ENCODE results near the gene ATP5PO. TPM values are rescaled to one million over a fixed set of nuclear protein-coding genes. Genes with fewer than 3 reads are reported as not detected.
A peak's percentile ranks its signal among the peaks of the same experiment; 100 is the strongest.

Gene ATP5PO
- total RNA-seq (119 TPM), polyA plus RNA-seq (100 to 1,000 TPM; 389 to 458 (median 427) TPM)

- H3K27ac Mint-ChIP-seq = peak within 1 kb of the TSS; percentile 85 to 98 (median 98)
- H3K27me3 Mint-ChIP-seq = no peaks in the 10 kb centered on the region
- no peaks in the 10 kb centered on the region for H3K9me3 ChIP-seq (ENCODE audit: control insufficient read depth in 2 of 2, low read length in 2 of 2)
- peaks cover 9% of the 10 kb centered on the region for H3K36me3 Mint-ChIP-seq
- peak; percentile 93 to 98 (median 94) for DNase-seq
- peaks cover 26% of the 10 kb centered on the region for H3K36me3 ChIP-seq (ENCODE audit: control insufficient read depth, insufficient read depth, low read length)
- peak; percentile 99 to 100 for ATAC-seq (ENCODE audit: low read depth in 2 of 2)
- H3K4me1 Mint-ChIP-seq = peaks cover 20 to 49% (median 30%) of the 10 kb centered on the region in 4 donors
- peak within 1 kb of the TSS; percentile 98 to 99 (median 98) for H3K4me3 Mint-ChIP-seq
- no peaks in the 10 kb centered on the region for H3K27me3 ChIP-seq (ENCODE audit: control insufficient read depth, insufficient read depth, low read length)
- H3K27ac ChIP-seq (ENCODE audit: insufficient read depth, low read length, poor library complexity, severe bottlenecking) = peak within 1 kb of the TSS; percentile 74
- peaks cover 15% of the 10 kb centered on the region for H3K4me1 ChIP-seq (ENCODE audit: control insufficient read depth, insufficient read depth, low read length, poor library complexity, severe bottlenecking)
- no peaks in the 10 kb centered on the region for H3K9me3 Mint-ChIP-seq
- H3K4me3 ChIP-seq (ENCODE audit: low read depth, low read length) = peak within 1 kb of the TSS; percentile 87
Observed at GRCh38 chr21:33915368-33916199, at the start of gene ATP5PO. Gene ATP5PO, minus strand, starts transcription at chr21:33915804. Its CDS starts 41 bp downstream, at chr21:33915763.

- no peaks in the 10 kb centered on the region for H3K27me3 ChIP-seq (ENCODE audit: control insufficient read depth, insufficient read depth, low read length)
- no peak overlapping the region for H3K27ac ChIP-seq (ENCODE audit: insufficient read depth, low read length, poor library complexity, severe bottlenecking)
- Mint-ChIP-seq H3K27ac (peak overlapping the region in 1 of 3 donors; percentile 23), H3K9me3 (peaks cover 0 to 7% (median 4%) of the 10 kb centered on the region in 7 donors), H3K36me3 (peaks cover 52% of the 10 kb centered on the region), H3K4me3 (no peak overlapping the region), H3K4me1 (peaks cover 21 to 48% (median 33%) of the 10 kb centered on the region in 4 donors), H3K27me3 (no peaks in the 10 kb centered on the region)
- no peak for ATAC-seq (ENCODE audit: low read depth in 2 of 2)
- H3K9me3 ChIP-seq (ENCODE audit: control insufficient read depth in 2 of 2, low read length in 2 of 2) = peaks cover 0 to 4% of the 10 kb centered on the region in 2 experiments
- no peaks in the 10 kb centered on the region for H3K4me1 ChIP-seq (ENCODE audit: control insufficient read depth, insufficient read depth, low read length, poor library complexity, severe bottlenecking)
- no peak overlapping the region for H3K4me3 ChIP-seq (ENCODE audit: low read depth, low read length)
- H3K36me3 ChIP-seq (ENCODE audit: control insufficient read depth, insufficient read depth, low read length) = peaks cover 37% of the 10 kb centered on the region
- no peak for DNase-seq
Observed at GRCh38 chr21:33964706-33965325, 49.2 kb upstream of the ATP5PO start.

- peak overlapping the region; percentile 3 to 89 (median 23) for H3K27ac Mint-ChIP-seq
- peaks cover 50% of the 10 kb centered on the region for H3K36me3 Mint-ChIP-seq
Observed at GRCh38 chr21:33963848-33964555, 48.4 kb upstream of the ATP5PO start.

GRCh38 chr21:33962290-33962689 is 46.7 kb upstream of the ATP5PO start:
- Mint-ChIP-seq H3K27me3 (no peaks in the 10 kb centered on the region), H3K4me3 (no peak overlapping the region), H3K9me3 (peaks cover 0 to 12% (median 4%) of the 10 kb centered on the region in 7 donors), H3K27ac (peak overlapping the region in 1 of 3 donors; percentile 62), H3K4me1 (peaks cover 21 to 50% (median 32%) of the 10 kb centered on the region in 4 donors), H3K36me3 (peaks cover 57% of the 10 kb centered on the region)
- Histone ChIP-seq H3K4me3 (ENCODE audit: low read depth, low read length) (no peak overlapping the region), H3K36me3 (ENCODE audit: control insufficient read depth, insufficient read depth, low read length) (peaks cover 35% of the 10 kb centered on the region), H3K9me3 (ENCODE audit: control insufficient read depth in 2 of 2, low read length in 2 of 2) (peaks cover 10 to 12% of the 10 kb centered on the region in 2 experiments), H3K27me3 (ENCODE audit: control insufficient read depth, insufficient read depth, low read length) (no peaks in the 10 kb centered on the region), H3K27ac (ENCODE audit: insufficient read depth, low read length, poor library complexity, severe bottlenecking) (no peak overlapping the region), H3K4me1 (ENCODE audit: control insufficient read depth, insufficient read depth, low read length, poor library complexity, severe bottlenecking) (peaks cover 2% of the 10 kb centered on the region)
- no peak for DNase-seq
- ATAC-seq (ENCODE audit: low read depth in 2 of 2) = no peak

More at GRCh38 chr21:33963848-33964555, 48.4 kb upstream of the ATP5PO start:
- H3K9me3 Mint-ChIP-seq = peaks cover 0 to 12% (median 4%) of the 10 kb centered on the region in 7 donors
- no peak overlapping the region for H3K4me3 ChIP-seq (ENCODE audit: low read depth, low read length)
- H3K9me3 ChIP-seq (ENCODE audit: control insufficient read depth in 2 of 2, low read length in 2 of 2) = peaks cover 7 to 12% of the 10 kb centered on the region in 2 experiments
- H3K4me1 Mint-ChIP-seq = peaks cover 21 to 41% (median 34%) of the 10 kb centered on the region in 4 donors
- H3K36me3 ChIP-seq (ENCODE audit: control insufficient read depth, insufficient read depth, low read length) = peaks cover 34% of the 10 kb centered on the region
- H3K4me1 ChIP-seq (ENCODE audit: control insufficient read depth, insufficient read depth, low read length, poor library complexity, severe bottlenecking) = no peaks in the 10 kb centered on the region
- DNase-seq (no peak), ATAC-seq (ENCODE audit: low read depth in 2 of 2) (no peak)
- H3K27me3 ChIP-seq (ENCODE audit: control insufficient read depth, insufficient read depth, low read length) = no peaks in the 10 kb centered on the region
- no peak overlapping the region for H3K4me3 Mint-ChIP-seq
- no peaks in the 10 kb centered on the region for H3K27me3 Mint-ChIP-seq
- H3K27ac ChIP-seq (ENCODE audit: insufficient read depth, low read length, poor library complexity, severe bottlenecking) = no peak overlapping the region

GRCh38 chr21:33961061-33961460 is 45.5 kb upstream of the ATP5PO start:
- peaks cover 34% of the 10 kb centered on the region for H3K36me3 ChIP-seq (ENCODE audit: control insufficient read depth, insufficient read depth, low read length)
- no peak overlapping the region for H3K27ac ChIP-seq (ENCODE audit: insufficient read depth, low read length, poor library complexity, severe bottlenecking)
- no peak overlapping the region for H3K4me3 ChIP-seq (ENCODE audit: low read depth, low read length)
- Mint-ChIP-seq H3K4me3 (no peak overlapping the region), H3K27me3 (no peaks in the 10 kb centered on the region), H3K27ac (no peak overlapping the region), H3K9me3 (peaks cover 0 to 12% (median 4%) of the 10 kb centered on the region in 7 donors), H3K36me3 (peaks cover 54% of the 10 kb centered on the region), H3K4me1 (peaks cover 30 to 62% (median 38%) of the 10 kb centered on the region in 4 donors)
- peaks cover 6% of the 10 kb centered on the region for H3K4me1 ChIP-seq (ENCODE audit: control insufficient read depth, insufficient read depth, low read length, poor library complexity, severe bottlenecking)
- DNase-seq (no peak), ATAC-seq (ENCODE audit: low read depth in 2 of 2) (no peak)
- peaks cover 10 to 12% of the 10 kb centered on the region in 2 experiments for H3K9me3 ChIP-seq (ENCODE audit: control insufficient read depth in 2 of 2, low read length in 2 of 2)
- no peaks in the 10 kb centered on the region for H3K27me3 ChIP-seq (ENCODE audit: control insufficient read depth, insufficient read depth, low read length)

- peaks cover 34% of the 10 kb centered on the region for H3K36me3 ChIP-seq (ENCODE audit: control insufficient read depth, insufficient read depth, low read length)
Observed at GRCh38 chr21:33959680-33960079, 44.1 kb upstream of the ATP5PO start.

GRCh38 chr21:33954395-33954794 is 38.8 kb upstream of the ATP5PO start:
- DNase-seq (no peak), ATAC-seq (ENCODE audit: low read depth in 2 of 2) (no peak)
- Histone ChIP-seq H3K36me3 (ENCODE audit: control insufficient read depth, insufficient read depth, low read length) (peaks cover 27% of the 10 kb centered on the region), H3K27me3 (ENCODE audit: control insufficient read depth, insufficient read depth, low read length) (no peaks in the 10 kb centered on the region), H3K4me3 (ENCODE audit: low read depth, low read length) (peak overlapping the region; percentile 0), H3K4me1 (ENCODE audit: control insufficient read depth, insufficient read depth, low read length, poor library complexity, severe bottlenecking) (peaks cover 66% of the 10 kb centered on the region), H3K27ac (ENCODE audit: insufficient read depth, low read length, poor library complexity, severe bottlenecking) (peak overlapping the region; percentile 100), H3K9me3 (ENCODE audit: control insufficient read depth in 2 of 2, low read length in 2 of 2) (peaks cover 4 to 8% of the 10 kb centered on the region in 2 experiments)
- H3K4me3 Mint-ChIP-seq = no peak overlapping the region
- H3K4me1 Mint-ChIP-seq = peaks cover 39 to 83% (median 41%) of the 10 kb centered on the region in 4 donors
- no peaks in the 10 kb centered on the region for H3K27me3 Mint-ChIP-seq
- H3K9me3 Mint-ChIP-seq = peaks cover 0 to 4% (median 2%) of the 10 kb centered on the region in 7 donors
- peaks cover 28% of the 10 kb centered on the region for H3K36me3 Mint-ChIP-seq
- peak overlapping the region in 1 of 3 donors; percentile 38 for H3K27ac Mint-ChIP-seq

More at GRCh38 chr21:33959680-33960079, 44.1 kb upstream of the ATP5PO start:
- H3K27ac Mint-ChIP-seq = no peak overlapping the region
- Histone ChIP-seq H3K4me3 (ENCODE audit: low read depth, low read length) (no peak overlapping the region), H3K9me3 (ENCODE audit: control insufficient read depth in 2 of 2, low read length in 2 of 2) (peaks cover 10 to 12% of the 10 kb centered on the region in 2 experiments), H3K27me3 (ENCODE audit: control insufficient read depth, insufficient read depth, low read length) (no peaks in the 10 kb centered on the region), H3K4me1 (ENCODE audit: control insufficient read depth, insufficient read depth, low read length, poor library complexity, severe bottlenecking) (peaks cover 18% of the 10 kb centered on the region), H3K27ac (ENCODE audit: insufficient read depth, low read length, poor library complexity, severe bottlenecking) (no peak overlapping the region)
- H3K4me1 Mint-ChIP-seq = peaks cover 36 to 71% (median 45%) of the 10 kb centered on the region in 4 donors
- peaks cover 0 to 12% (median 4%) of the 10 kb centered on the region in 7 donors for H3K9me3 Mint-ChIP-seq
- H3K27me3 Mint-ChIP-seq = no peaks in the 10 kb centered on the region
- H3K36me3 Mint-ChIP-seq = peaks cover 53% of the 10 kb centered on the region
- DNase-seq = no peak
- H3K4me3 Mint-ChIP-seq = no peak overlapping the region
- ATAC-seq (ENCODE audit: low read depth in 2 of 2) = no peak
